IPS-18c (cell line): ENCODE results near the gene RAB34.

Experiments
- H3K4me3 ChIP-seq: 2 replicates; pipeline ENCODE4 v1.7.0; 2013; ENCODE audit warnings: low read depth, mild to moderate bottlenecking, low read length, moderate library complexity; ENCODE audit not compliant: insufficient read depth
- H3K9me3 ChIP-seq: one replicate; pipeline ENCODE4 v1.6.1; 2013; ENCODE audit warnings: mild to moderate bottlenecking, low read length, moderate library complexity; ENCODE audit not compliant: control insufficient read depth, insufficient read depth

RAB34 gene, protein sequence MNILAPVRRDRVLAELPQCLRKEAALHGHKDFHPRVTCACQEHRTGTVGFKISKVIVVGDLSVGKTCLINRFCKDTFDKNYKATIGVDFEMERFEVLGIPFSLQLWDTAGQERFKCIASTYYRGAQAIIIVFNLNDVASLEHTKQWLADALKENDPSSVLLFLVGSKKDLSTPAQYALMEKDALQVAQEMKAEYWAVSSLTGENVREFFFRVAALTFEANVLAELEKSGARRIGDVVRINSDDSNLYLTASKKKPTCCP

DNA sequence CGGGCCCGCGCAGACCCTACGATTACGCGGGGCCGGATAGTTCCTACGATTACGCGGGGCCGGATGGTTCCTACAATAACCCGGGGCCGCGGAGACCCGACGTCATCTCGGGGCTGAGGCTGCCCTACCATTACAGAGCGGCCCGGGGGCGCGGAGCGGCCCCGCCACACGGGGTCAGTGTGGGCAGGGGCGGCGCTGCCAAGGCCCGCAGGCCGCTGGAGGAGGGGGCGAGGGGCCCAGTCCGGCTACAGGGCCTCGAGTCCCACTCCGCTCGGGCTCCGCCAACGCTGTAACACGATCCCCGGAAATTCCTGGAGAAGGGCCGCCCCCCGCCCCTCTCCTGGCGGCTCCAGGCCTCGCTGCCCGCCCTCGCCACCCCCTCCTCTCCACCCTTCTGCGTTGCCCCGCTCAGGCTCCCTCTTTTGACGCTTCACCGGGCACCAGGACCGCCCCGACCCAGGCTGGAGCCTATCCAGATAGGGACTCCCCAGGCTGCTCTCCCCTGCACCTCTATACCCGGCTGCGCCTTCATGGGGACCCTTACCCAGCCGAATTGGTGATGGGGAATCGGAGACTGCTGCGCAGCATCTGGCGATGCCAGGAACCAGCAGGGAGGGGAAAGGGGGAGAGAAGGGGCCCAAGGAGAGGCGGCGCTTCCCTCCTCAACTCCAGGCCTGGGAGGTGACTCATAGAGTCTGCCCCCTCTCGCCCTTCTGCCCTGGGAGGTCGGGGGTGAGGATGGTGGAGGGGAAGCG, at the start of gene RAB34:
RAB34 (minus strand) TSS at position 291 of the 755 bp plus-strand sequence. CDS start 602 bp downstream, outside the sequence.
- peak within 1 kb of the TSS; percentile 86 for H3K4me3 ChIP-seq
- H3K9me3 ChIP-seq, result no peaks in the 10 kb centered on the region

DNA sequence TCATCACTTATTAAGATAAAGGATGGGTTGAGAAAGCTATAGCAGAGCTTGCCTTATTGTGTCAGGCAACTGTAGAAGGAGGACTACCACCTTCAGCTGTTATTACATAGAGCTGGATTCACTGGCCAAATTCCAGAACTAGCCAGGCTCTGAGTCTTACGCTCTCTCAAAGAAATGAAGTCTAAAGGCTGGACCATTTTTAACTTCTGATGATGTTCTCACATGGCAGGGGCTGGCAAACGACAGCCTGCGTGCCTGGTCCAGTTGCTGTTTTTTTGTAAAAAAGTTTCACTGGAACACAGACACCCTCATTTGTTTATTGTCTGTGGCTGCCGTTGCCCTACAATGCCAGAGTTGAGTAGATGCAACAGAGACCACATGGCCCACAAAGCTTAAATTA, 47.4 kb upstream of the RAB34 start:
- Histone ChIP-seq H3K4me3 (no peak overlapping the region), H3K9me3 (no peaks in the 10 kb centered on the region)

DNA sequence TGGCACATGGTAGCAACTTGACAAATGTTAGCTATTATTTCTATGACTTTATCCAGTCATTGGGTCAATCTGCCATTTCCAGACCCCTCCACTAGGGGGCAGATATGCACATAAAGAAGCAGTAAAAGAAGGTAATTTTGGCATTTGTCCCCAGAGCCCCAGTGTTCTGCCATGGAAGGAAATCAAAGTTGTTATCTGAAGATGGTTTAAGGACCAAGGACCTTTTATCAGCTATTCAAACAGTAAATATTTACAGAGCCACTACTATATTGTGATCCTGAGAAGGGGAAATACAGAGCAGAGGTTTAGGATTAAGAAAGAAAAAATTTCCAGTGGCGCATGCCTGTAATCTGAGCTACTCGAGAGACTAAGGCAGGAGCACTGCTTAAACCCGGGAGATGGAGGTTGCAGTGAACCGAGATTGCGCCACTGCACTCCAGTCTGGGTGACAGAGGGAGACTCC, 46.2 kb upstream of the RAB34 start:
- H3K9me3 ChIP-seq, result no peaks in the 10 kb centered on the region
- no peak overlapping the region for H3K4me3 ChIP-seq

DNA sequence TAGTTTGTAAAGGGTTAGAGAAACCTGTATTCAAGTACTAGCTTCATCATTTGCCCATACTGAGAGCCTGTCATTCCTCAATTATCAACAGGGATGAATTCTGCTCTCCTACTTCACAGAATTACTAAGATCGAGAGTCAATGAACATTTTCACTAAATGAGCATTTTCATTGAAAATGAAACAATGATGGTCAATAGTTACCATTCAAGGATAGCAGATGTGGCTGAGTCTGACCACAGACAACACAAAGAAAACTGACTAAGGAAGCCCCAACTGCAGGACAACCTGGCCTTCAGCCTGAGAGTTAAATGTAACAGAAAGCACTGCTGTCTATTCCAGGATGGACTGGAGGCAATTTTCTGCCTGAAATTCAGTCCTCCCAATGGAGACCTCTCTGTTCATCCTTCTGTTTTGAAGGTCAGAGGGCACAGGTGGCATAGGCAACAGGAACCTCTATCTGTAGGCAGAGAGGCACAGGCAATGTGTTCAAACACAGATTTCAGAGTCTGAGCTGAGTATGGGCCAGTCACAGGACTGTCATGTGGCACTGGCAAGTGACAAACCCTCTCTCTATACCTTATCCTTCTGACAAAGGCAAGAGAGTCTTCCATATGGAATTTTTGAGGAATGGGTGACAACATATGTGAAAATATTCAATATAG, 45.6 kb upstream of the RAB34 start:
- Histone ChIP-seq H3K4me3 (no peak overlapping the region), H3K9me3 (no peaks in the 10 kb centered on the region)

DNA sequence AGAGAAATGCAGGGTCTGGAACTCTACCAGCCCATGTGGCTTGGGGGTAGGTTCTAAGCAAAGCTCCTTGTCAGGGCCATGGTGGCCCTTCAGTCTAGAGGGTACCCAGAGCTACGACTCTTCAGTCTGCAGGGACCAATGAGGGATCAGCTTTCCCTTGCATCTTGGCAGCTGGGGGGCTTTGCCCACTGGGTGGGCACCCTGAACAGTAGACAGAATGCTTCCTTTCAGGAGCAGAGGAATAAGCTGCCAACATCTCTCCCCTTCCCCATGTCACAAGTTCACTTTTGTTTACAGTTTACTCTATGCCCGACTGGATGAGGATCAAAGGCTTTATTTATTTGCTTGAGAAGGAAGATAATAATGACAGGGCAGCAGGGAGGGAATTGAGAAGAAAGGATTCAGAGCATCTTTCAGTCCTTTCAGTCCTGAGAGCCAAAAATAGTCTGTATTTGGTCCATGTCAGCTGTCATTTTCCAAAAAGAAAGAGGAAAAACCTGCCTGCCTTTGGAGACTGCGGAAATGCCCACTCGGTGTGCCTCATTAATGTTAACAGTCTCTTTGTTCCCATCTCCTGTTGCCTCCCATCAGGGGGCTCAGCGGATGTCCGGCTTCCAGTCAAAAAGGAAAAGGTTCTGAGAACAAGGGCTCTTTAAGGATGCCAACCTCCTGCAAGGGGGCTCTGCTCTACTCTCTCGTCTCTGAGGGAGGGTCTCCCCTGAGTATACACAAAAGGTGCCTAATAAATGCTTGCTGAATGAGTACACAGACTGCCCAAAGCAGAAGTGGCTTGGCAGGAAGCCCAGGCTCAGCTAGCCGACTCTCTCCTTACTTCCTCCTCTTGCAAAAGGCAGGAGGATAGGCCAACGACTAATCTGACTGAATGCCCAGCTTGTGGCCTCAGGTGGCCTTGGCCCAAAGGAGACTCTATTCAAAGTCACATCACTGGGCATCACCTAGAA, 43.2 kb upstream of the RAB34 start:
- no peaks in the 10 kb centered on the region for H3K9me3 ChIP-seq
- peak overlapping the region; percentile 34; the same call in 1 of the 2 replicates for H3K4me3 ChIP-seq

DNA sequence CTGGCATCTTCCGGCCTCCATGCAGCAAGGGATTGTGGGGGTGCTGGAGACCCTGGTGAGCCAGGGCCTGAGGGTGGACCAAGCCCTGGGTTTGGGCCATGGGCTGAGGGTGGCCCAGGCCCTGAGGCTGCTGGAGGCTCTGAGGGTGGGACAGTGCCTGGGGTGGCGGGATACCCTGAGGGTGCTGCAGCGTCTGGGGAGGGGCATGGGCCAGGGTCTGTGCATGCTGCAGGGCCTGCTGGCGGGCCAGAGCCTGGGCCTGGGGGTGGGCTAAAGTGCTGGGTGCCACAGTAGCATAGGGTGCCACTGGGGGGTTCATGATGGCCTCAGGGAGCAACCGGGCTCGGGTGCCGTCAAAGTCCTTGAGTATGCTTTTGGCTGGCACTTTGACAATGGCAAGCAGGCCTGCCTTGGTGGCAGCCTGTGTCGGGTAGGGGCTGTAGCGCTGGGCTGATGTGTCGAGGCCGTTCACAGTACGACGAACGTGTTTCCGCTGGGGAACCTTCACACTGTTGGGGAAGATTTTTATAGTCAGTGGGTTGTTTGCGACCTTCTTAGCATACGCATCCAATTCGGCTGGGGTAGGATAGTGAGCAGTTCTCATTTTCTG, 41.7 kb upstream of the RAB34 start:
- Histone ChIP-seq H3K9me3 (no peaks in the 10 kb centered on the region), H3K4me3 (no peak overlapping the region)

DNA sequence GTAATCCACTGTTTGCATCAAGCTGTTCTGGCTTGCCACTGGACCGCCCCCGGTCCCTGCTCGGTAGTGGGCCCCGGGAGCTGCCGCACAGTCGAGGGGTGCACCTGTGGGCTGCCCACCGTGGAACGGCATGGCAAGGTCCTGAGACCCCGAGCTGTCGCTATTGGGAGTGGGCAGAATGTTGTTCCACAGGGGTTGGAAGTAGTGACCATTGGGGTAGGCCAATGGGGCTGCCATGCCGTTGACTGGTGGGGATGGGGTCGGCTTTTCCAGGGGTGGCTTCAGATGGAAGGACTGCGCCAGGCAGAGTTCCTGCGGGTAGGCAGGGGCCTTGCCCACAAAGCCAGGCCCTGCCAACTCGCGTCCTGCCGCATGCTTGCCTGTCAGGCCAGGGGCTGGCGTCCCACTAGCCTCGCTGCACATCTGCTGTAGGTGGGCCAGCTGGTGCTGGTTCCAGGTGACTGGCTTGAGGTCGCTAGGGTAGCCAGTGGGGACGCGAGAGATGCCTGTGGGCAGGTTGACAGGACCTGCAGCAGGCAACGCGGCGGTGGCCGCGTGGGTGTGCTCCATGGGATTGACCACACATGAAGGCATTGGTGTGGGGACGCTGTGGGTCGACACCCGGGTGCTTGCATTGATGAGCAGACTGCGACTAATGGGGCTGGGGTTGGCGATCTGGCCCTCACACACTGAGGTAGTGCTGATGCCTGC, 40.9 kb upstream of the RAB34 start:
- Histone ChIP-seq H3K9me3 (no peaks in the 10 kb centered on the region), H3K4me3 (no peak overlapping the region; the same call in 1 of the 2 replicates)

DNA sequence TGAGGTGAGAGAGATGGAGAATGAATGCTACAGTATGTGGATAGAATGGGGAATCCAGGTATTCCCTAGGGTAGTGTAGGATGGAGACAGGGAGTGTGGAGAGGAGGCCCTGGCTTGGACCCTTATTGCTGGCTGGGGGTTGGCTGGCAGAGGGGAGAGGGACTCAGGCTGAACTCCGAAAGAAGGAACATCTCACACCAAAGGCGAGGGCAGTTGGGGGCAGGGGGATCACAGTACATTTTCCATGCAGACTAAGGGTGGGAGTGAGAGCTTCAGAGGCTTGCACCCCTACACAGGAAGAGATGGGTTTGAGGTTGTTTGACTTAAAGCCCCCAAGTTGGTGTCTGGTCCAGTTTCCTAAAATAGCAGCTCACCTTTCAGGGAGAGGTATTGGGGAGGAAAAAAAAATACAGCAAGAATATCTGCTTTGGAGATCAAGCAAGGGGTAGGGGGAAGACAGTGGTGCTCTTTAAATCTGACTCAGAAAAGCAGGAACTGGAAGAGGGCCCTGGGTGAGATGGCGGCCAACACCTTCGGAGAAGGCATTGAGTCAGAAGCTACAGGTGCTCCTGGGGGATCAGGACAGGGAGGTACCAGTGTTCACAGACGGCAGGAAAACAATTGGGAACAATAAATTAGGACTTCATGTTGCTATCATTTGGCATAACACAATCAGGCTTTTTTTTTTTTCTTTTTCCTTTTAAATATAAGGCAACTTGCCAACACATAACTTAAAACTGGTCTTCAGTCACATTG, 38.6 kb upstream of the RAB34 start:
- Histone ChIP-seq H3K4me3 (no peak overlapping the region), H3K9me3 (no peaks in the 10 kb centered on the region)

DNA sequence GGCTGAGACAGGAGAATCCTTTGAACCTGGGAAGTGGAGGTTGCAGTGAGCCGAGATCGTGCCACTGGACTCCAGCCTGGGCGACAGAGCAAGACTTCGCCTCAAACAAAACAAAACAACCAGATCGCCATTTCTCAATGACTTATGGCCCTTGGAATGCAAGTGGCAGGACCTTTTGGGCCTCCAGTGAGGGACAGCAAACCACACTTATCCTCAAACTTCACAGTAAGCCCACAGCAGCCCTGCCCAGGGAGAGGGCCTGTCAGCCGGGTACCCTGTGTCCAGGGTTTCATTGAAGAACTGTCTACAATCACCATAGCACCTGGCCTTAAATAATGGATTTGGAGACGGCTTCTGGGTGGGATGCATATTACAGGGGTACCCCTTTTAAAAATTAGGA, 37.8 kb upstream of the RAB34 start:
- Histone ChIP-seq H3K4me3 (no peak overlapping the region), H3K9me3 (no peaks in the 10 kb centered on the region)

DNA sequence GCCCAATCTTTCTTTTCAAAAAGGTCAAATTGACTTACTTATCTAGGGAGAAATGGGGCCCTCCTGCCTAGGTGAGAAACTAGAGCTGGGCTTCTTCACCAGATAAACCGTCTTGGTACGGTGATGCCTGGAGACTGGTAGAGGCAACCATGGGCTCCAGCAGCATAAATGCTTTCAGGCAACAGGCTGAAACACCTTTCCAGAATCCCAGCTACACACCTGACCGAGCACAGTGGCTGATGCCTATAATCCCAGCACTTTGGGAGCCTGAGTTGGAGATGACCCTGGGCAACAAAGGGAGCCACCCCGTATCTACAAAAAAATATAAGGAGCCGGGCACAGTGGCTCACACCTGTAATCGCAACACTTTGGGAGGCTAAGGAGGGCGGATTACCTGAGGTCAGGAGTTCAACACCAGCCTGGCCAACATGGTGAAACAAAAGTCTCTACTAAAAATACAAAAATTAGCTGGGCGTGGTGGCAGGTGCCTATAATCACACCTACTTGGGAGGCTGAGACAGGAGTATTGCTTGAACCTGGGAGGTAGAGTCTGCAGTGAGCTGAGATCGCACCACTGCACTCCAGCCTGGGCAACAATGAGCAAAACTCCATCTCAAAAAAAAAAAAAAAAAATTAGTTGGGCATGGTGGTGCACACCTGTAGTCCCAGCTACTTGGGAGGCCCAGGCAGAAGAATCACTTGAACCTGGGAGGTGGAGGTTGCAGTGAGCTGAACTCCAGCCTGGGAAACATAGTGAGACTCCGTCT, 34.1 kb upstream of the RAB34 start:
- no peaks in the 10 kb centered on the region for H3K9me3 ChIP-seq
- no peak overlapping the region for H3K4me3 ChIP-seq

DNA sequence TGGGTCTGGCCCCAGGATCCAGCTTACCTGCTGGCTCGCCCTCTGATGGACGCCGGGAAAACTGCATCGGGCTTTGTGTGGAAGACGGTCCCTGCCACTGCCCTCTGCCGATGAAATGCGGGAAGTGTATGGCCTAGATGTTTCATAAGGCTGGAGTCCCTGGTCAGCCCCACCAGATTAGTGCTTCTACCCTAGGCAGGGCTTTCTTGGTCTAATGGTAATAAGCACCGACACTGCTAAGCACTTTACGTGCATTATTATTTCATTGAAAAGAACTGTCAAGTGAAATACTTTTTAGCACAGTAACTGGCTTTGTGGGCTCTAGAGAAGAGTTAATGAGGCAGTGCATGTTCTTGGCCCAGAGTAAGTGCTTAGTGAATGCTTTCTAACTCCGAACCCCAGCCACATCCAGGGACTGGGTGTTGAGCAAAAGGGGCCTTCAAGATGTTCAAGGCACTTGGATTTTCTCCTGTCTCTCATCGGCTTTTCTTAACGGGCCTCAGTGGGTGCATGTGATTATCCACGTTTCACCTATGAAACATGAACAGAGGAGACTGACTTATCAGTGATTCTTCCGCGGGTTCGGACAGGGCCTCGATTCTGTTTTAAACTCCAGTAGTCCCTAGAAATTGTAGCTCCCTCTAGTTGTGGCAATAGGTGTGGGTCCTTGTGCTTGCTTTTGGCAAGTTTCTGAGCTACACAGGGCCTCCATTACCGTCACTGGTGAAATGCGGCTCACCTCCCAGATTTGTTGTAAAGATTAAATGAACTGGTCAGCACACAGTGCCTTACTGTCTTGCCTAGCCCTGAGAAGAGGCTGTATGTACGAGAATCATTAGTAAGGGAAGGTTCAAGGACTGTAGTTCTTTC, 32.7 kb upstream of the RAB34 start:
- H3K4me3 ChIP-seq, result no peak overlapping the region
- H3K9me3 ChIP-seq, result no peaks in the 10 kb centered on the region

DNA sequence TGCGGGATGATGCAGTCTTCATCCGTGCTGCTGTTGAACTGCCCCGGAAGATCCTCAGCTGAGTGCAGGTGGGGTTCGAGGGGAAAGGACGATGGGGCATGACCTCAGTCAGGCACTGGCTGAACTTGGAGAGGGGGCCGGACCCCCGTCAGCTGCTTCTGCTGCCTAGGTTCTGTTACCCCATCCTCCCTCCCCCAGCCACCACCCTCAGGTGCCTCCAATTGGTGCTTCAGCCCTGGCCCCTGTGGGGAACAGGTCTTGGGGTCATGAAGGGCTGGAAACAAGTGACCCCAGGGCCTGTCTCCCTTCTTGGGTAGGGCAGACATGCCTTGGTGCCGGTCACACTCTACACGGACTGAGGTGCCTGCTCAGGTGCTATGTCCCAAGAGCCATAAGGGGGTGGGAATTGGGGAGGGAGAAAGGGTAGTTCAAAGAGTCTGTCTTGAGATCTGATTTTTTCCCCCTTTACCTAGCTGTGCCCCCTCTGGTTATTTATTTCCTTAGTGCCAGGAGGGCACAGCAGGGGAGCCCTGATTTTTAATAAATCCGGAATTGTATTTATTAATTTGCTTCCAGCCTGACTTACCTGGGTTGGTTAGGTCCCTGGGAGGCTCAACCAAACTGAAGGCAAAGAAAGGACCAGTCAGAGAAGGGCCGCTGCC, 32.0 kb upstream of the RAB34 start:
- H3K4me3 ChIP-seq, result no peak overlapping the region
- no peaks in the 10 kb centered on the region for H3K9me3 ChIP-seq

DNA sequence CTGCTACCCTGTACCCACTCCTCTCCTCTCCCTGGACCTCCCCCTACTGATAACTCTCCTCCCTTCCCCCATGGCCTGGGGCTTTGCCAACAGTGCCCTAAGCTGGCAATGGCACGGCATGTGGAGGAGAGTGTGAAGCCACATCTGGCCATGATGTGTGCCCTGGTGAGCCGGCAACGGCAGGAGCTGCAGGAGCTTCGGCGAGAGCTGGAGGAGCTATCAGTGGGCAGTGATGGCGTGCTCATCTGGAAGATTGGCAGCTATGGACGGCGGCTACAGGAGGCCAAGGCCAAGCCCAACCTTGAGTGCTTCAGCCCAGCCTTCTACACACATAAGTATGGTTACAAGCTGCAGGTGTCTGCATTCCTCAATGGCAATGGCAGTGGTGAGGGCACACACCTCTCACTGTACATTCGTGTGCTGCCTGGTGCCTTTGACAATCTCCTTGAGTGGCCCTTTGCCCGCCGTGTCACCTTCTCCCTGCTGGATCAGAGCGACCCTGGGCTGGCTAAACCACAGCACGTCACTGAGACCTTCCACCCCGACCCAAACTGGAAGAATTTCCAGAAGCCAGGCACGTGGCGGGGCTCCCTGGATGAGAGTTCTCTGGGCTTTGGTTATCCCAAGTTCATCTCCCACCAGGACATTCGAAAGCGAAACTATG, 31.3 kb upstream of the RAB34 start:
- Histone ChIP-seq H3K4me3 (no peak overlapping the region), H3K9me3 (no peaks in the 10 kb centered on the region)
